ENCODE results near the gene FBXO9.

Gene FBXO9

GRCh38 chr6:53095716-53096115, 30.5 kb downstream of the FBXO9 start:
- H3K27me3 ChIP-seq (replicated peaks; ENCODE audit: control insufficient read depth, insufficient read depth, low read length), result no peaks in the 10 kb centered on the region
- H3K4me3 ChIP-seq (replicated peaks; ENCODE audit: low read depth, low read length), result no peak overlapping the region
- DNase-seq (ENCODE audit: extremely low read depth, insufficient read length), result no peak
- peaks cover 2% of the 10 kb centered on the region for H3K36me3 ChIP-seq (ENCODE audit: control insufficient read depth, insufficient read depth, low read length)
- no peak for TF ChIP-seq CTCF (IDR thresholded peaks at IDR 0.05; ENCODE audit: insufficient read depth, low read length, poor library complexity, severe bottlenecking)

GRCh38 chr6:53100561-53100960, 35.4 kb downstream of the FBXO9 start:
- H3K27me3 ChIP-seq (replicated peaks; ENCODE audit: control insufficient read depth, insufficient read depth, low read length), result no peaks in the 10 kb centered on the region
- H3K4me3 ChIP-seq (replicated peaks; ENCODE audit: low read depth, low read length), result no peak overlapping the region
- peaks cover 4% of the 10 kb centered on the region for H3K36me3 ChIP-seq (ENCODE audit: control insufficient read depth, insufficient read depth, low read length)
- DNase-seq (ENCODE audit: extremely low read depth, insufficient read length), result no peak
- TF ChIP-seq CTCF (IDR thresholded peaks at IDR 0.05; ENCODE audit: insufficient read depth, low read length, poor library complexity, severe bottlenecking), result no peak

GRCh38 chr6:53101006-53101405, 35.8 kb downstream of the FBXO9 start:
- no peak for DNase-seq (ENCODE audit: extremely low read depth, insufficient read length)
- no peak for TF ChIP-seq CTCF (IDR thresholded peaks at IDR 0.05; ENCODE audit: insufficient read depth, low read length, poor library complexity, severe bottlenecking)
- Histone ChIP-seq H3K36me3 (ENCODE audit: control insufficient read depth, insufficient read depth, low read length) (peaks cover 2% of the 10 kb centered on the region), H3K4me3 (replicated peaks; ENCODE audit: low read depth, low read length) (no peak overlapping the region), H3K27me3 (replicated peaks; ENCODE audit: control insufficient read depth, insufficient read depth, low read length) (no peaks in the 10 kb centered on the region)

GRCh38 chr6:53103993-53104675, 38.9 kb downstream of the FBXO9 start:
- Histone ChIP-seq H3K36me3 (ENCODE audit: control insufficient read depth, insufficient read depth, low read length) (peaks cover 2% of the 10 kb centered on the region), H3K4me3 (replicated peaks; ENCODE audit: low read depth, low read length) (no peak overlapping the region), H3K27me3 (replicated peaks; ENCODE audit: control insufficient read depth, insufficient read depth, low read length) (no peaks in the 10 kb centered on the region)
- DNase-seq (ENCODE audit: extremely low read depth, insufficient read length), result no peak
- no peak for TF ChIP-seq CTCF (IDR thresholded peaks at IDR 0.05; ENCODE audit: insufficient read depth, low read length, poor library complexity, severe bottlenecking)

GRCh38 chr6:53104916-53105315, 39.7 kb downstream of the FBXO9 start:
- no peak for TF ChIP-seq CTCF (IDR thresholded peaks at IDR 0.05; ENCODE audit: insufficient read depth, low read length, poor library complexity, severe bottlenecking)
- DNase-seq (ENCODE audit: extremely low read depth, insufficient read length), result no peak
- peaks cover 2% of the 10 kb centered on the region for H3K36me3 ChIP-seq (ENCODE audit: control insufficient read depth, insufficient read depth, low read length)
- no peaks in the 10 kb centered on the region for H3K27me3 ChIP-seq (replicated peaks; ENCODE audit: control insufficient read depth, insufficient read depth, low read length)
- H3K4me3 ChIP-seq (replicated peaks; ENCODE audit: low read depth, low read length), result no peak overlapping the region

- Histone ChIP-seq H3K4me3 (replicated peaks; ENCODE audit: low read depth, low read length) (no peak overlapping the region), H3K36me3 (ENCODE audit: control insufficient read depth, insufficient read depth, low read length) (no peaks in the 10 kb centered on the region), H3K27me3 (replicated peaks; ENCODE audit: control insufficient read depth, insufficient read depth, low read length) (no peaks in the 10 kb centered on the region)
- DNase-seq (ENCODE audit: extremely low read depth, insufficient read length), result no peak
- TF ChIP-seq CTCF (IDR thresholded peaks at IDR 0.05; ENCODE audit: insufficient read depth, low read length, poor library complexity, severe bottlenecking), result no peak
Measured at GRCh38 chr6:53107091-53107490, 41.9 kb downstream of the FBXO9 start.
